H1 (cell line): ENCODE data around the gene POM121L2. TPM values are rescaled to one million over a fixed set of nuclear protein-coding genes. Genes with fewer than 3 reads are reported as not detected.

ENCODE experiments used
- ASH2L ChIP-seq: fragments of 200-600, 300-600 bp; sonication (generic); IDR thresholded peaks from one replicate; pipeline ENCODE4 v1.7.1; 2017; ENCODE audit warnings: low read length
- ATF2 ChIP-seq: IDR thresholded peaks from 2 replicates; pipeline ENCODE4 v1.6.1; 2012; ENCODE audit warnings: low read length, inconsistent platforms
- CTBP2 ChIP-seq: IDR thresholded peaks from 2 replicates; pipeline ENCODE4 v1.7.0; 2011; ENCODE audit warnings: borderline replicate concordance, mild to moderate bottlenecking, moderate library complexity, mixed read lengths, low read length; ENCODE audit not compliant: insufficient read depth, insufficient read length
- JUN ChIP-seq: IDR thresholded peaks from 2 replicates; pipeline ENCODE4 v1.6.1; 2011; ENCODE audit warnings: low read depth, mild to moderate bottlenecking, improper control_type of control experiment, low read length
- MAFK ChIP-seq: IDR thresholded peaks from 2 replicates; pipeline ENCODE4 v1.6.1; 2012; ENCODE audit warnings: low read depth, mild to moderate bottlenecking, improper control_type of control experiment, low read length
- POU5F1 ChIP-seq: IDR thresholded peaks from 2 replicates; pipeline ENCODE4 v1.6.1; 2011; ENCODE audit warnings: low read depth, mild to moderate bottlenecking, low read length, moderate library complexity
- SAP30 ChIP-seq: fragments of 300-600 bp; sonication (generic); IDR thresholded peaks from 2 replicates; pipeline ENCODE4 v1.7.1; 2012; ENCODE audit warnings: low read length, moderate library complexity, mild to moderate bottlenecking, inconsistent platforms; ENCODE audit not compliant: insufficient read depth, insufficient replicate concordance
- SIX5 ChIP-seq: IDR thresholded peaks from 2 replicates; pipeline ENCODE4 v1.6.1; 2011; ENCODE audit warnings: mild to moderate bottlenecking, low read depth, low read length
- SP2 ChIP-seq: IDR thresholded peaks from 2 replicates; pipeline ENCODE4 v1.6.1; 2012; ENCODE audit warnings: mild to moderate bottlenecking, low read length, inconsistent platforms
- SRF ChIP-seq: IDR thresholded peaks from 2 replicates; pipeline ENCODE4 v1.6.1; 2011; ENCODE audit warnings: mild to moderate bottlenecking, low read depth, low read length, moderate library complexity
- TCF12 ChIP-seq: IDR thresholded peaks from 2 replicates; pipeline ENCODE4 v1.6.1; 2011; ENCODE audit warnings: low read depth, mild to moderate bottlenecking, low read length
- TEAD4 ChIP-seq: IDR thresholded peaks from 2 replicates; pipeline ENCODE4 v1.6.1; 2012; ENCODE audit warnings: low read depth, low read length, inconsistent platforms, mixed read lengths
- YY1 ChIP-seq: IDR thresholded peaks from 2 replicates; pipeline ENCODE4 v1.6.1; 2011; ENCODE audit warnings: low read depth, mild to moderate bottlenecking, low read length
- ZNF274 ChIP-seq: IDR thresholded peaks from 2 replicates; pipeline ENCODE4 v1.7.0; 2012; ENCODE audit warnings: low read length, borderline replicate concordance; ENCODE audit errors: extremely low read depth
- polyA plus RNA-seq, 7 experiments: library from polyadenylated mRNA; depleted of rRNA in 3 of 7; stranded (reverse) in 5 of 7; unstranded in 2 of 7; fragments of >200 nt in 5 of 7; fragments of 200-250 nt in 2 of 7; gene quantifications; 1 replicate in 5 of 7; 2 replicates in 1 of 7; 4 replicates in 1 of 7; pipeline versions ENCODE4 v1.2.1 to v1.2.3, GENCODE V29; 2011 to 2013; ENCODE audit warnings: missing spikeins in 2 of 7, mixed read lengths in 2 of 7
- total RNA-seq: library from RNA; stranded (reverse); fragmentation: NEBNext Ultra II Directional; extraction: Animal tissue kit (Norgen Biotek cat#: 25700); gene quantifications from 2 replicates; pipeline ENCODE4 v1.2.1, GENCODE V29; 2021

Gene POM121L2
- total and polyA plus RNA-seq, 2 of the 8 experiments (the other 6 are each of a cell fraction or from before 2014, with no cell fraction given), result 0.05 to 0.09 TPM

- TF ChIP-seq CTBP2 (no peak), TCF12 (0 out of 2 replicates have a peak, but pooled peaks have one; percentile 20), ATF2 (peak; percentile 76; the same call in 1 of the 2 replicates), ASH2L (peak; percentile 69), POU5F1 (no peak), SIX5 (no peak), TEAD4 (peak; percentile 70), MAFK (peak; percentile 16; the same call in 1 of the 2 replicates), SAP30 (peak; percentile 43), YY1 (peak; percentile 53; the same call in 1 of the 2 replicates), JUN (no peak), SP2 (no peak), ZNF274 (no peak), SRF (no peak)
These were observed 16.6 kb downstream of the POM121L2 start (continued) for GRCh38 chr6:27295301-27296079.
